Stimulated activated CD8-positive, alpha-beta memory T cell treated with anti-CD3 and anti-CD28 coated beads, Interleukin-7, amount 100 ng/mL, for 24 hours (primary cell): ENCODE measurements around the gene EXOSC9.
"Not testable (repeated sequence)": the region's sequence is repeated elsewhere in the genome, so short reads cannot be mapped to it uniquely, and the experiment has no call there.

Source experiments
- DNase-seq: peaks from one replicate; pipeline ENCODE4 v3.0.0-alpha.2; 2020; ENCODE audit warnings: low read depth

Gene EXOSC9, protein sequence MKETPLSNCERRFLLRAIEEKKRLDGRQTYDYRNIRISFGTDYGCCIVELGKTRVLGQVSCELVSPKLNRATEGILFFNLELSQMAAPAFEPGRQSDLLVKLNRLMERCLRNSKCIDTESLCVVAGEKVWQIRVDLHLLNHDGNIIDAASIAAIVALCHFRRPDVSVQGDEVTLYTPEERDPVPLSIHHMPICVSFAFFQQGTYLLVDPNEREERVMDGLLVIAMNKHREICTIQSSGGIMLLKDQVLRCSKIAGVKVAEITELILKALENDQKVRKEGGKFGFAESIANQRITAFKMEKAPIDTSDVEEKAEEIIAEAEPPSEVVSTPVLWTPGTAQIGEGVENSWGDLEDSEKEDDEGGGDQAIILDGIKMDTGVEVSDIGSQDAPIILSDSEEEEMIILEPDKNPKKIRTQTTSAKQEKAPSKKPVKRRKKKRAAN

DNA sequence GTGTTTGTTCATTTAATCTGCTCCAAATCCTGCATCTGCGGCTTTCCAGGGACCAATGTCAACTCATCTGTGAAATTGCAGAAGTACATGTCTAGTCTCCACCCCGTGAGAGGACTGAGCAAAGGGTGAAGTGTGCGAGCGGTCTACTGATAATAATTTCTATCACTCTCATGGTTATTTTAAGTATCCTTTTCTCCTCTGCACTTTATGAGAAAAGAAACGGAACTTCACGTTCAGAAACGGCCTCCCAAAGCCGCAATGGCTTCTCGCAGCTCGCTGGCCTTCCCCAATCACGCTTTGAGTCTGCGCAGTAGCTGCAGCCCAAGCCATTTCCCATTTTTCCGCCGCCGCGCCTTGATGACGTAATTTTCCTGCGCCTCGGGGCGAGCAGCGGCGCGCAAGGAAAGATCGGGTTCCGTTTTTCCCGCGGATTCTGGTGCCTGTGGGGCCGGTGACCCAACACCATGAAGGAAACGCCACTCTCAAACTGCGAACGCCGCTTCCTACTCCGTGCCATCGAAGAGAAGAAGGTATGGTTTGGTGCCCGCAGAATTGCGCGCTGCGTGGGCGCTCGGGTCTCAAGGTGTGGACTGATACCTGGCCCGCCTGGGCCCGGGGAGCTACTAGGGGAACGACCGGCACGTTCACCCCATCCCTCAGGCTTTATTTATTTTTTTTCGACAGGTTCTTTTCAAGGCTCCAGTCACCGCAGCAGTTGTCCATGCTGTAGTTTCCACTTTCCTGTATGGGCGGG is at the start of gene EXOSC9:
Gene EXOSC9 (plus strand): TSS at position 363 of the 754 bp plus-strand sequence. CDS start 102 bp downstream, at position 465.
- DNase-seq: peak; percentile 92

DNA sequence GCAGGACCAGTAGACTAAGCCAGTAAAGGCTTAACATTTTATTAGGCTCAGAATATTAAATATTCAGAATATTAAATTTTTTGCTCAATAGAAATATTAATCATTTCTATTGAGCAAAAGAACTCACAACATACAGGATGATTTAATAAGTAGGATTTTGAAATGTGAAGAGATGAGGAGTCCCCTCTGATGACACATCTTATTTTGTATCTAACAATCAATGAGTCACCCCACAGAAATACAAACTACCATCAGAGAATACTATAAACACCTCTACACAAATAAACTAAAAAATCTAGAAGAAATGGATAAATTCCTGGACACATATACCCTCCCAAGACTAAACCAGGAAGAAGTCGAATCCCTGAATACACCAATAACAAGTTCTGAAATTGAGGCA is 49.0 kb upstream of the EXOSC9 start:
- not testable (repeated sequence) for DNase-seq

DNA sequence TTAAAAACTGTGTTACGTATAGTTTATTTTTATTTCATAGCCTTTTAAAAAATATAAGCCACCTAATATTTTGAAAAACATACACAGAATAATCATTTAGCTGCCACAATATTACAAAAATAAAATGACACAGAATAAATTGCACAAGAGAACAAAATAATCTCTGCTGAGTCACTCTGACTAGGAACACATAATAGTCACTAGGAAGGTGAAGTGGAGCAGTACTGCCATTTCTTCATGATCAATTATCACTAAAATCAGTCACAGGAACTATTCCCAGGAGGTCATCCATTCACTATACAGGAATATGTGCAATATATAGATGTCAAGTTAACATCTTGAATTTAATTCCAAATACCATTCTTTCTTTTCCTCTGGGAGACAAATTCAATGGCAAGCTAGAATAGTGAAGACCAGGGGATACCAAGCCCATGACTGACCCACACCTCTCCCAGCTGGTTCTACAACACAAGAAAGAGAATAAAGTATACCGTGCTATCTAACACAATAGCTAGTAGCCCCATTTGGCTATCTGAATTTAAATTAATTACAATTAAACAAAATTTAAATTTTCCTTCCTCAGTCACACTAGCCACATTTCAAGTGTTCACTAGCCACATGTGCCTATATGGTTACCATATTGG is 42.1 kb upstream of the EXOSC9 start:
- DNase-seq: no peak

DNA sequence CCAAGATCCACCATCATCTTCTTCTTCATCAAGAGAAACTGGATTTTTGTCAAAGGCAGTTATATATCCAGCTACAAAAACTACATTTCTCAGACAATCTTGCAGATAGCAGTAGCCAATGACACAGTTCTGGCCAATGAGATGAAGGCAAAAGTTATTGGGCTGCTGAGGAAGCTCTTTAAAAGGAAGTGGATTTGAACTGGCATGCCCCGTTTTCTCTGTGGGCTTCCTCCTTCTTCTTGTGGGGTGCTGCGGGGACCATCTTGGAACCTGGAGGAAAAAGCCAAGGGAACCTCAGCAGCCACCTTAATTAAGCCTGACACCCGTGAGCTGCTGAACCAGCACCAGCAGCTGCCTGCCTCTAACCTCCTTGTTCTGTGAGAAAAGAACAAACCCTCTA is 40.9 kb upstream of the EXOSC9 start:
- DNase-seq: no peak

DNA sequence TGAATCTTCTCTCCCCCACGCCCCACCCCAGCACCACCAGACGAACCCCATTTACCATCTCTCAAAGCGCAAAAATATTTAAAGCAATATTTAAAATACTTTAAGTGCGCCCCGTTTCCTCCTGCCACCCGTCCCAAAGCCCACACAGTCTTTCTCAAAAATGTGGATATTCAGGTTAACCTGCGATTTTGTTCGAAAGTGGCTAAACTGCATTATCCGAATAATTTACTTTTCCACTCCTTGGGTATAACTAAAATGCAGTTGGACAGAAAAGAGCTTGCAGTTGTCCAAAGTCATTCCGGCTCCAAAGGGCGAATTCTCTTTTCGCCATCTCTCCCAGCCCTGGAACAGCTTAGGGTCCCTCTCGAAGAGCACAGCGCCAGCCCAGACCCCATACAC is 36.8 kb upstream of the EXOSC9 start:
- DNase-seq: no peak

DNA sequence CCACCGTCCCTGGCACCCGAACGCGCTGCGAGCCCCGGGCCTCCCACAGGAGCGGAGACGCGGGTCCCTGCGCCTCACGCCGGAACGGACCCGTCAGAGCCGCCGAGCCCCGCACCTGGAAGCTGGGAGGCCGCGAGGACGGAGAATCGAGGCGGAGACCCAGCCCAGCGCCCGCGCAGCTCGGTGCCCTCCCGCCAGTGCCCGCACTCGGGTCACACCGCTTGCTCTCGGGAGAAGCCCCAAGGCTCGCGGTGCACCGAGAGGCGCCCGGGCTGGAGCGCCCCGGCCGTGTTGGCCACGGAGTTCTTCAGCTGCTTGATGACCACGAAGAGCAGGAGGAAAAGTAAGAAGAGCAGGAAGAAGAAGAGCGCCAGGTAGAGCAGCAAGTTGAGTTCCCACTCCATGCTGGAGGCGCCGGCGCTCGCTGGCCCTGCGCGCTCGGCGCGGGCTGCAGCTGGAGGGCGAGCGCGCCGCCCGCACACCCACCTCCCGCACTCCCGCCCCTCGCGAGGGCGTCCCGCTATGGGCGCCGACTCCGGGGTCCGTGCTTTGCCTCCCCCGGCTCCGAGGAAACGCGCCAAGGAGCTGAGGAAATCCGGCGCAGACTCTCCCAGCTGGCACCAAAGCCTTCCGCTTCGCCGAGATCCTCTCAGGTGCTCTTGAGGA is 36.3 kb upstream of the EXOSC9 start, which contains the start of gene SMIM43:
Gene SMIM43 (minus strand): TSS at position 463 of the 666 bp plus-strand sequence. CDS start 59 bp downstream, at position 404.
- no peak for DNase-seq

DNA sequence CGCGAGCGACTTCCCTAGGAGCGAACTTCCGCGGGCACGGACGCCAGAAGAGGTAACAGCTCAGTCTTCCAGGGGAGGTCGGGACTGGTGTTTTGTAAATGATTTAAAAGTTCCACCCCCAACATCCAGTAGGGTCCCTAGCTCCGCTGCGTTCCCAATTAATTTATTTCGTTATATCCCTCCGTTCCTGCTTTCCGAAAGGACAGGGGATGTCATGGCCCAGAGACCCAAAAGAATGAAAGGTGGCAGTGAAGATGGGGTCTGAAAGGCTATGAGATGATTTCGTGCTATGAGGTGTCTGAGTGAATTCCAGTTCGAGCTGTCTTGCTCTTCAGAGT is 35.8 kb upstream of the EXOSC9 start:
- no peak for DNase-seq

DNA sequence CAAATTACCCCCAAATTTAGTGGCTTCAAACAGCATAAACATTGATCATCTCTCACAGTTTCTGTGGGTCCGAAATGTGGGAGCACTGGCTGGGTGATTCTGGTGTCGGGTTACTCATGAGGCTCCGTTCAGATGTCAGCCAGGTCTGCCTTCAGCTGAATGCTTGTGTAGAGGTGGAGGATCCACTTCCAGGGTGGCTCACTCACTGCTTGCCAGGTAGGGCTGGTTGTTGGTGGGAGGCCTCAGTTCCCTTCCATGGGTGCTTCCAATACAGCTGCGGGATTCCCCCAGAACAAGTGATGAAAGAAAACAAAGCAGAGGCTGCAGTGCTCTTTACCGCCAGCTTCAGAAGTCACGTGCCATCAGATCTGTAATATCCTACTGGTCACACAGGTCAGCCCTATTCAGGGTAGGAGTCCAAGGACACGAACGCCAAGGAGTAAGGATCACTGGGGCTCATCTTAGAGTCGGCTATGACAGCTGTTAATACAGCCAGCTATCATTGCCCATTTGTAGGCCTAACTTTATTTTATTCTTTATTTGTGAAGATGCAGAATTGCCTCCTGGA is 35.1 kb upstream of the EXOSC9 start:
- no peak for DNase-seq

DNA sequence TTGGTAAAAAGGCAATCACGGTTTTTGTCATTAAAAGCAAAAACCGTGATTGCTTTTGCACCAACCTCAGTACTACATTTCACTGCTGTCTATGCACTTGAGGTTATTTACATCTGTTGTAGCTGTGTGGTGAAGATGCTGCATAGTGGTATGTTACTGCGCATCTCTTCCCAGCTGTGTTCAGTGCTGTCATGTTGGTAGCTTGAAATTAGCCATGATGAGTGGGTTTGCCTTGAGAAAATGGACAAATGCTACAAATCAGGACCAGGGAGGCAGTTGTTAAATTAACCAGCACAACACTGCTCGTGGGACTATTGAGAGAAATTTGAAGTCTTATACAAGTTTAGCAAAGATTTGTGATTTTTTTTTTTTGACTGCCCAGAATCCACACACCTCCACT is 34.0 kb upstream of the EXOSC9 start:
- no peak for DNase-seq

DNA sequence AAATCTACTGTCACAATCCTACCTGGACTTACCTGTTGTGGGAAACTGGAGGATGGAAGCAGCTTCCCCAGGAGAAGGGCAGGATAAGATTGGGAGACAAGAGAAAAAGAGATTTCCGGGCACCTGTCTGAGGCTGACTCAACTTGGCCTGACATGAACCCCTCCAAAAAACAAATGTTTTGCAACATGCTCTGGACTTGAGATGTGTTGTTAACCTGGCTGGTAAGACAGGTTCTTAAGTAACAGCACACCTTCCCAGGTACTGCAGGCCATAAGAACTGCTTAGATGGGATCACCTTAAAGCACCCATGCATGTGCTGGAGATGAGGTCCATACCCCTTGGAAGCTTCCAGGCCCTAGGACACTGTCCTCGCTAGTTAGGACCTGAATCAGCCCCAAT is 31.8 kb upstream of the EXOSC9 start:
- DNase-seq: no peak

DNA sequence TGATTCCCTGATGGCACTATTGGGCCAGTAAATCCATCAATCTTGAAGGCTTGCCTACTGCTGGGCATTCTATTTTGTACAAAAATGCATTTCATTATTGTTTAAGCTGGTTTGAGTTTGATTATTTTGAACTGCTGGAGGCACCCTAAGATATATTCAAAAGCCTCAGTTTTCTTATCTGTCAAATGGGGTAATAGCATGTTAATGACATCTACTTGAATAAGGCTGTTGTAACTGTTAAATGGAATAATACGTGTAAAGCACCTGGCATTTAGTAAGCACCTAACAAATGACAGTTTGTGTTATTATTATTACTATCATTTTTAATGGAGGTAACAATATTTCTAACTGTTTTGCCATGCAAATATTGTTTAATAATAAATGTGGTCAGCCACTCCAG is 29.3 kb upstream of the EXOSC9 start:
- no peak for DNase-seq

DNA sequence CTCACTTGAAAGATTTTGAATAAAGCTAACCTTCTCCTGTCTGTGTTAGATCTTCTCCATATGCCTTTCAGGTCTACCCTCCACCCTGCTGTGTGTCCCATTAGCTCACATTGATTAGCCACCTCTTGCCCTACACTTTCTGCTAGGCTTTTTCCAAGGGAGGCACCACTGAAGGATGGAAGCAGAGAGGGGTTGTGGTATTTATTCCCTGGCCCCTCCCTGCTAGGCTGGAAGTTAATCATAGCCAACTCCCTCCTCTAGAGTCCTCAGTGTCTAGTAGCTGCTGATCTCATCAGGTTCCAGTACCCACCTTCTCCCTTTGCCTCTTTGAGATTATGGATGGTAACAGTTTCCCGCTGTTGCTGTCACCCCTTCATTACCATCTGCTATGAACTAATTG is 27.2 kb upstream of the EXOSC9 start:
- no peak for DNase-seq

DNA sequence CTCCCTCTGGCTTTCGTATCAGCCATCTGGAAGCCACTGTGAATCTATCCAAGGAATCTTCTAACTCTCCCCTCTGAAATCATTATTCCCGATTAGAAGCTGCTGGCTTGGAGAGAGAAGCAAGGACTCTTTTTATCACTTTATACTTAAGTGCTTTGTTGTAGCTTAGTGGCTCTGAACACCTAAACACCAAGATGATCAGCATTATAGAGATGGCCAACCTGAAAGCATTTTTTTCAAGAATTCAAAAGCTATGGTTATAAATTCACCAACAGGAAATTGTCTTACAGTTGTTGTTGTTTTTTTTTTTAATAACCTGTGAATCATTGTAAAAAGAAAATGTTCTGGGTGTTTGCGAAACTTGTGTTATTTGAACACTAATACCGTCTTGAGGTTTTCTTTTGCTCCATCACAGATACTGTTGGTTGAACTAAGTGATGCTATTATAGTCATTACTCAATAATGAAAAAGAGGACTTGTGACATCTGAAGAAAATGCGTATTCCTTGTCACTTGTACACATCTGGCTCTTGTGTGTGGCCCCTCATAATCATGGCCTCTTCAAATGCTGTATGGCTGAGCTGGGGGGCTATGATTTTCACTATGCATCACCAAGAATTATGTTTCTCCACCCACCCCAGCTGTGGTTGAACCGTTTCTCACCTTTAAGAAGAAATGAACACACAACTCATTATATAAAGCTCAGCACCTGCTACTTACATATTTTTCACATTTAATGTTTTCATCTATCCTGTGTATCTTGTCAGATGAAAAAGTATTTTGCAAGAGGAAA is 24.3 kb upstream of the EXOSC9 start:
- DNase-seq: no peak

DNA sequence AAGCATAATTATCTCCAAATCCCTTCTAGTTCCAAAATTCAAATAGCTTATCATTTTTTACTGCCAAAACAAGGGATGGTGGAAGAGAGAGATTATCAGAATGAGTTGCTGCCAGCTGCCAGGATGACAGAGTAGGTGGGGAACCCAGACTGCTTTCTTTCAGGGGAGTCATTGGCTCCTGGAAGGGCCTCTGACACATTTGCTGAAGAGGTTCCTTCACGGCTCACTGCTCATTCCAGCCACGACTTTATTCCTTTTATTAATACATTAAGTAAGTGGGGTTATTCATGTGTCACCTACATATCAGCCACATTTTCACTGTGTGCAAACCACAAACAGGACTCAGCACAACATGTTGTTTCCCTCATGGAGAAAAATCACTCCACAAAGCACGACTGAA is 23.5 kb upstream of the EXOSC9 start:
- no peak for DNase-seq

DNA sequence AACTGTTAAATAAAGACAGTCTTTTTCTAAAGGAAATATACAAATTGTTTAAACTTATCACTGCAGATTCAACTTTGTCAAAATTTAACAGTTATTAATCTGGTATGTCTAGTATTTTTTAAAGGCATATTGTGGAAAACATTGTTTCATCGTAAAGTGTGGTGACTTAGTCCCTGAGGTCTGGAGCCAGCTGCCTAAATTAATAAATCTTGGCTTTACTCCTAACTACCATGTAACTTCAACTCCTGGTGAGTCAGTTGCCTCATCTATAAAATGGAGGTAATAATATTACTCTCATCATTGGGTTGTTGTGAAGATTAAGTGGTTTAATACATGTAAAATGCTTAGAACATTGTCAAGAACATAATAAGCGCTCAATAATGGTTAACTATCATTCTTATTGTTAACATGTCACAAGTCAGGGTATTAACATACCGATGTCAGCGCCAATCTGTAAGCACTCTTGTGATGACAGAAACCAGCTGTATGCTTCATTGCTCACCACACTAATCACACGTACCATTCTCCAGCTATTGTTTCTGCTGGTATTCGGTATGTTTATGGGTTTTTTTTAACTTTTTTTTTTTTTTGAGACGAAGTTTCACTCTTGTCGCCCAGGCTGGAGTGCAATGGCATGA is 22.0 kb upstream of the EXOSC9 start:
- DNase-seq: no peak

DNA sequence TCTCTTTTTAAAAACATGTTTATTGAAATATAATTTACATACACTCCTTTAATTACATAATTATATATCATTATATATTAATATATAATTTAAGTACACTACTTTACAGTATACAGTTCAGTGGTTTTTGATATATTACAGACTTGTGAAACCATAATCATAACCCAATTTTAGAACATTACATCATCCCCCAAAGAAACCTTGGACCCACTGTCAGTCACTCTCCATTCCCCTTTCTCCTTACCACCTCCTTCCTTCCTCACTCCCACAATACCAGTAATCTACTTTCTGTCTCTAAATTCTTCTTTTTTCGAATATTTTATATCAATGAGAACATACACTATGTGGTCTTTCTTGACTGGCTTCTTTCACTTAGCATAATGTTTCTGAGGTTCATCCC is 17.9 kb upstream of the EXOSC9 start:
- DNase-seq: no peak

DNA sequence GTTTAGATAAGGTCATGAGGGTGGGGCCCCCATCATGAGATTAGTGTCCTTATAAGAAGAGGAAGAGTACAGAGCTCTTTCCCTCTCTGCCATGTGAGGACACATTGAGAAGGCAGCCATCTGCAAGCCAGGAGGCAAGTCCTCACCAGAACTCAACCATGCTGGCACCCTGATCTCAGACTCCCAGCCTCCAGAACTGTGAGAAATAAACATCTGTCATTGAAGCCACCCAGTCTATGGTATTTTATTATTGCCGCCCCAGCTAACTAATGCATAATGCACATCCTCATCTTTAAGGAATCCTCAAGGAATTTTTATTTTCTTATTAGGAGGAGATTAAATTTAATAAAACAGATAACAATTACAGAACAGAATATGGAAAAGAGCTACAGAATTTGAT is 16.7 kb upstream of the EXOSC9 start:
- no peak for DNase-seq

DNA sequence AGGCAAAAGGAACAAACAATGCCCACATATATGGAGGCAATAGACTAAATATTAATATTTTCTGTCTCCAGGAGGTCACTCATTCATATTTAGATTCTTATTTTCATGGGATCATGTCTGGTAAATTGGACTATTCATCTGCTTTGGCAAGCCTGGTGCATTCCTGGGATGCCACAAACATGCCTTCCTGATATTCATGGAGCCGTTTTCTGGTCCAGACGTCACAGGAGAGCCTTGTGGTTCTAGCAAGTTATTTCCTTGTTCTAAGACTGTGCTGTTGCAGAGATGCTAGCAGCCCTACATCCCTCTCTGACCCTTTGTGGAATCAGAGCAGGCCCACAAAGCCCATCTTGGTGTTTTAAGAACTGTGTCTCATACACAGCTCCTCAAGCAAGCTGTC is 16.1 kb upstream of the EXOSC9 start:
- DNase-seq: no peak

DNA sequence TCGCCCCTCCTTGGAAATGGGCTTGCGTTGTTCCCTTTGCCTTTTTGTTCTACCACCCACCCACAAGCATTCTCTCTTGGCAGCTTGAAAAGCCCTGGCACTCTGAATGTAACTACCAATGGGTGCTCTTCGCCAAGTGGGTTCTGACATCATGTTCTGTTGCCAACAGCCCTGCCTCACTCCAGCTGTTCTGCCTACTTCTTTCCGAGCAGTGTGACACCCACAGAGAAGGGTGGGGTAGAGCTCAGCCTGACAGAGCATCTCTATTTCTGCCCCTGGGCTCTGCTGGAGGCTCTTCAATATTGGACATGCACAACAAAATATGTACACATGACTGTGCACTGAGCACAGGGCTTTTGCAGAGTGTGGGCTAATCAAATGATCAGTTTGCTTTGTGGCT is 15.6 kb upstream of the EXOSC9 start:
- no peak for DNase-seq

DNA sequence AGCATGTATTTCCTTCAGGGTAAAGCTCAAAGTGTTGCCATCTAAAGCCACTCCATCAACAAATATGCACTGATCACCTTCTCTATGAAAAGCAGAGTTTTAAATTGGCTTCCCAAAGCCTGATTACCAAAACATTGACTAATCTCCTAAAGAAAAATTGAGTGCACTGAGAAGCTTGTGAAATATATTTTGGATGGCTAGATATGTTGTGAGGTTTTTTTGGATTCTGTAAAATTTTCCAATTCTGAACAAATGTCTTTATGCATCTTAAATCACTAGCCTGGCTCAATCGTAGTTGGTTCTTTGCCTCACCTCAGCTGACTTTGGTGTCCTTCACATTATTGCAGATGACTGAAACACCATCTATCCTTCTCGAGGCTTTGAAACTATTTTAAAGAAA is 14.9 kb upstream of the EXOSC9 start:
- no peak for DNase-seq

DNA sequence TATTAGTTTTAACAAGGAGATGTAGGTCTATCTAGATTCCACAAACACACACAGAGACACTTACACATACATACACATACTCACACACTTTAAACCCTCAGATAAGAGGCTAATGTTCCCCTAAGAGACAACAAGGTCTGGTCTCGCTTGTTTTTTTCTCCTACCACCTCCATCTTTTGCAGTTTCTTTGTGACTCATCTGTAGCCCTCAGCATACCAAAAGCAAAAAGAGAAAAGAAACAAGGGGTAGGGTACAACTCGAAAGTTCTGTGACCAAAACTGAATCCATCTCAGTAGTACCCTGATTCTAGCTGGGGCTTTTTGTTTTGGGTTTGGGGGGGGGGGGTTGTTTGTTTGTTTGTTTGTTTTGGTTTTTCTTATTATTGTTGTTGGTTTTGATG is 12.2 kb upstream of the EXOSC9 start:
- no peak for DNase-seq
